Measurements from ENCODE around the gene SH3PXD2B.

Gene SH3PXD2B

DNA sequence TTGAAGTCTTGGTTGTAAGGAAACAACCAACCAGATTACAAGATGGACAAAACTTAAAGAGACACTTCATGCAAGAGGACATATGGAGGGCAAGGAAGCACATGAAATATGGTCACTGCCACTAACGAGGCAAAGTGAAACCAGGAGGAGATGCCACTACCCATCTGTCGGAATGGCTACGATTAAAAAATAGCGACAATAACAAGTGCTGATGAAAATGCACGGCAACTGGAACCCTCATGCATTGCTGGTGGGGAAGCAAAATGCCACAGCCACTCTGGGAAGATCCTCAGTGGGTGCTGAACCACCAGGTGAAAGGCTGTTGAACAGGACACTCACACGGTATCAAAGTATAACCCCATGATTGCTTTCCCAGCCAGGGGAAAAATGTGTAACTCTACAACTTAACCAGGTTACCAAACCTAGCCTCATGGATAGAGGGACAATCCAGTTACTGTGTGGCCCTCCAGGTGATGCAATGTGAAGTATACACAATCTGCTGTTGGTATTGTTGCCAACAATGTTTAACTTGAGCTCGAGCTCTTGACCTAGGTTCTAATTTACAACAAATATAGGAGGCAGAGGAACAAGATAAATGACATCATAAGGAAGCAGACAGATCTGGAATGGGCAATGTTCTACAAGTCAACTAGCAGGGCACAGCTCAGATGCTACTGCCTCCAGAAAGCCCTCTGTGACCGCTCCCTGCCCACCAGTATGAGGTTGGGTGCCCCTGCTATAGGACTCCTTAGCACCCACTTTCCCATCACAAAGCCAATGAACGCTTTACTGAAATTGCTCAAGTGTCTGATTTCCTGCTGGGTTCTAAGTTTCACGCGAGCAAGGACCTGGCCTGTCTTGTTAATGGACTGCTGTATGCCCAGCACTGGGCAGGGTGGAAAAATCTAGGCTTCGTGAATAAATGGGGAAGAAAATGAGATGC is 25.8 kb downstream of the SH3PXD2B start:
- DNase-seq (ENCODE audit: low spot score): no peak
- TF ChIP-seq, protein P1, sequence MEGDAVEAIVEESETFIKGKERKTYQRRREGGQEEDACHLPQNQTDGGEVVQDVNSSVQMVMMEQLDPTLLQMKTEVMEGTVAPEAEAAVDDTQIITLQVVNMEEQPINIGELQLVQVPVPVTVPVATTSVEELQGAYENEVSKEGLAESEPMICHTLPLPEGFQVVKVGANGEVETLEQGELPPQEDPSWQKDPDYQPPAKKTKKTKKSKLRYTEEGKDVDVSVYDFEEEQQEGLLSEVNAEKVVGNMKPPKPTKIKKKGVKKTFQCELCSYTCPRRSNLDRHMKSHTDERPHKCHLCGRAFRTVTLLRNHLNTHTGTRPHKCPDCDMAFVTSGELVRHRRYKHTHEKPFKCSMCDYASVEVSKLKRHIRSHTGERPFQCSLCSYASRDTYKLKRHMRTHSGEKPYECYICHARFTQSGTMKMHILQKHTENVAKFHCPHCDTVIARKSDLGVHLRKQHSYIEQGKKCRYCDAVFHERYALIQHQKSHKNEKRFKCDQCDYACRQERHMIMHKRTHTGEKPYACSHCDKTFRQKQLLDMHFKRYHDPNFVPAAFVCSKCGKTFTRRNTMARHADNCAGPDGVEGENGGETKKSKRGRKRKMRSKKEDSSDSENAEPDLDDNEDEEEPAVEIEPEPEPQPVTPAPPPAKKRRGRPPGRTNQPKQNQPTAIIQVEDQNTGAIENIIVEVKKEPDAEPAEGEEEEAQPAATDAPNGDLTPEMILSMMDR (IDR thresholded peaks at IDR 0.05; ENCODE audit: extremely low read depth, missing control alignments): no peak

- TF ChIP-seq, protein P1 (IDR thresholded peaks at IDR 0.05; ENCODE audit: extremely low read depth, missing control alignments): no peak
- DNase-seq (ENCODE audit: low spot score): no peak
Observed at GRCh38 chr5:172427202-172427601, 27.1 kb downstream of the SH3PXD2B start.

DNA sequence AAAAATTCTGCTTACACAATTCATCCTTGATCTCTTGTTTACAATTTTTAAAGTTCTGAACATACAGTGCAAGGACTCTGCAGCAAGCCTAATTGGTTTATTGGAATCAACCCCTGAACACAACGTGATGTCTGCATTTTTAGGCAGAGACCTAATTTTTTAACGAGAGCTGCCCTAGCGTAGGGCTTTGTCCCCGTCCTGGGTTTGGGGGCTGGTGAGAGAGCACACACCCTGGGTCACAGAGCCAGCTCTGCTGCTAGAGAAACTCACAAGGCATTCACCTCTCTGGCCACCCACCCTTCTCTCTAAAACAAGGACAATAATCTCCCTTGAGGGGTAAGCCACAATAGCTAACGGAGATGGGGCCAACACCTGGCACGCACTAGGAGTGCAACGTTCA is 28.2 kb downstream of the SH3PXD2B start:
- no peak for DNase-seq (ENCODE audit: low spot score)
- TF ChIP-seq, protein P1 (IDR thresholded peaks at IDR 0.05; ENCODE audit: extremely low read depth, missing control alignments): no peak

DNA sequence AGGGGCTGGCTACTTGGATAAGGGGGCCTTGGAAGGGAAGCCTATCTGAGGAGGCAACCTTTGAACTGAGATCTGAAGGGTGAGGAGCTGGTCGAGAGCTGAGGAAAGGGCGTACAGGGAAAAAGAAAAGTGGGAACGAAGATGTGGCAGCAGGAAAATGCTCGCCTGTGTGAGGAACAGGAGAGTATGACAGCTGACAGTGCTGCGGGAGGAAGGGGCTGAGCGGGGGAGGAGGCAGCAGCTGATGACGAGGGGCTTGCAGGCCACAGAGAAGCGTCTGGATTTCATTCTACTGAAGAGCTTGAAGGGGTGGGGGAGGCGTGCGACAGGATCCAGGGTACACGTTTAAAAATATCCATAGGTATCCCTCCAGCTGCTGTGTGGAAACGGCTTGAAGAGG is 28.9 kb downstream of the SH3PXD2B start:
- TF ChIP-seq, protein P1 (IDR thresholded peaks at IDR 0.05; ENCODE audit: extremely low read depth, missing control alignments): no peak
- no peak for DNase-seq (ENCODE audit: low spot score)

GRCh38 chr5:172424808-172425207 is 29.5 kb downstream of the SH3PXD2B start:
- TF ChIP-seq, protein P1 (IDR thresholded peaks at IDR 0.05; ENCODE audit: extremely low read depth, missing control alignments): no peak
- no peak for DNase-seq (ENCODE audit: low spot score)

DNA sequence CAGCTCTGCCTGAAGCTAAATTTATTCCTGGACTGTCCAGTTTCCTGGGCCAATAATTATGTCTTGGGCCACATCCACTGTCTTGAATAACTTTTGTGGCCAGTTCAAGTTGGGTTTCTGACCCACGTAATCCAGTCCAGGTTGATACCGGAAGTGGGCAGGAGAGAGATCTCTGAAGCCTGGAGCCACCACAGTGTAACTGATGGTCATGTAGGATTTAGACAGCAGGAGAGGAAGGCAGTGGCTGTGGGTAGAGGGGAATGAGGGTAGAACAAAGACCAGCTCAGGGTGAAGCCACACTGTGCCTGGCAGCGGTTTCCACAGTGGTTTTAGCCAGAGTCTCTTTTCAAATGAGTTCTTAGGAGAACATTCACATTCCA is 30.2 kb downstream of the SH3PXD2B start:
- no peak for DNase-seq (ENCODE audit: low spot score)
- TF ChIP-seq, protein P1 (IDR thresholded peaks at IDR 0.05; ENCODE audit: extremely low read depth, missing control alignments): no peak

DNA sequence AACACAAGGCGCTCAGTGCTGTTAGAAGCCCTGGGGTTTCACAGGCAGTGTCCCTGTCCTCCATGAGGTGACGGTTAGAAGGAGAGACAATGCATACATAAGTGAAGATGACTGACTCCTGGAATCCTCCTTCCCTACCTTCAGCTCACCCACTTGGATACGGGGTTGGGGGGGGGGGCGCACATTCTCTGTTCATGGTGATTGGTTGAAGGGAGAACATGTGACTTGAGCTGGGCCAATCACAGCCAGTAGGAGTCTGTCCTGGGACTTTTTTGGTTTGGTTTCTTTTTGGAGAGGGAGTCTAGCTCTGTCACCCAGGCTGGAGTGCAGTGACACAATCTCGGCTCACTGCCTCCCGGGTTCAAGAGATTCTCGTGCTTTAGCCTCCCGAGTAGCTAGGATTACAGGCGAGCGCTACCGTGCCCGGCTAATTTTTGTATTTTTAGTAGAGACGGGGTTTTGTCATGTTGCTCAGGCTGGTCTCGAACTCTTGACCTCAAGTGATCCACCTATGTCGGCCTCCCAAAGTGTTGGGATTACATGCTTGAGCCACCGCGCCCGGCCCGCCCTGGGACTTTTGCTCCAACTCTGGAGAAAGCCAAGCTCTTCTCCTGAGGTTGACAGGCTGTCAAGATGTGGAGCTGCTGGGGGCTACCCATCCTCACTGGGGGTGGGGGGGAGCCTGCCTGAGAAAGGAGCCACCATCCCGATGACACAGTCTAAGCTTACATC is 30.8 kb downstream of the SH3PXD2B start:
- DNase-seq (ENCODE audit: low spot score): no peak
- TF ChIP-seq, protein P1 (IDR thresholded peaks at IDR 0.05; ENCODE audit: extremely low read depth, missing control alignments): no peak
